Vagina (tissue), 2 donors: ENCODE measurements around the gene RFX8. TPM values are rescaled to one million over a fixed set of nuclear protein-coding genes. Genes with fewer than 3 reads are reported as not detected.

ENCODE experiments used
- DNase-seq, 2 donors: peaks; one replicate each; pipeline ENCODE4 v3.0.0-alpha.2; 2017; ENCODE audit errors: extremely low spot score in 2 of 2
- H3K27ac ChIP-seq: fragments of 200-600 bp; sonication (generic); one replicate; pipeline ENCODE4 v1.5.1; 2019
- H3K27me3 ChIP-seq: fragments of 200-600 bp; sonication (generic); one replicate; pipeline ENCODE4 v1.5.1; 2019
- H3K36me3 ChIP-seq, 2 donors: fragments of 200-600 bp; sonication (generic); one replicate each; pipeline ENCODE4 v1.5.1; 2017 to 2019
- H3K4me1 ChIP-seq: fragments of 200-600 bp; sonication (generic); one replicate; pipeline ENCODE4 v1.5.1; 2019
- H3K4me3 ChIP-seq, 2 donors: fragments of 200-600 bp; sonication (generic); 1 replicate in 1 of 2; 2 replicates in 1 of 2; pipeline ENCODE4 v1.5.1; 2016 to 2019
- H3K9me3 ChIP-seq: fragments of 200-600 bp; sonication (generic); one replicate; pipeline ENCODE4 v1.5.1; 2019
- POLR2A ChIP-seq, 2 donors: fragments of 450-650 bp; IDR thresholded peaks; one replicate each; pipeline ENCODE4 v1.6.1; 2017; ENCODE audit warnings: antibody characterized with exemption in 2 of 2, mild to moderate bottlenecking in 2 of 2, moderate library complexity in 2 of 2
- POLR2AphosphoS5 ChIP-seq, 2 donors: sonication (generic); formaldehyde crosslinking; IDR thresholded peaks; one replicate each; pipeline ENCODE4 v1.9.0; 2017; ENCODE audit warnings: antibody characterized with exemption in 2 of 2, mild to moderate bottlenecking in 2 of 2, low read depth in 1 of 2; ENCODE audit not compliant: insufficient read depth in 1 of 2
- intact Hi-C: fragments of 100-400 bp; cut with DNase I; formaldehyde crosslinking; loops from one replicate; pipeline ENCODE4 v1.15.1; 2023
- total RNA-seq: library from RNA; depleted of rRNA; stranded (reverse); fragments of >200 nt; gene quantifications from one replicate; pipeline ENCODE4 v1.2.3, GENCODE V29; 2016
- TF ChIP-seq, protein P1 (sequence below), 3 experiments: fragments of 450-650 bp in 2 of 3; fragments of 200-600 bp in 1 of 3; sonication (generic) in 1 of 3; IDR thresholded peaks; one replicate each; pipeline ENCODE4 v1.5.1; 2017 to 2019; ENCODE audit warnings: antibody characterized with exemption in 3 of 3, mild to moderate bottlenecking in 2 of 3, moderate library complexity in 2 of 3

The RFX8 gene
- total RNA-seq, 1 donor from 2014 or later, result 1.2 TPM

DNA sequence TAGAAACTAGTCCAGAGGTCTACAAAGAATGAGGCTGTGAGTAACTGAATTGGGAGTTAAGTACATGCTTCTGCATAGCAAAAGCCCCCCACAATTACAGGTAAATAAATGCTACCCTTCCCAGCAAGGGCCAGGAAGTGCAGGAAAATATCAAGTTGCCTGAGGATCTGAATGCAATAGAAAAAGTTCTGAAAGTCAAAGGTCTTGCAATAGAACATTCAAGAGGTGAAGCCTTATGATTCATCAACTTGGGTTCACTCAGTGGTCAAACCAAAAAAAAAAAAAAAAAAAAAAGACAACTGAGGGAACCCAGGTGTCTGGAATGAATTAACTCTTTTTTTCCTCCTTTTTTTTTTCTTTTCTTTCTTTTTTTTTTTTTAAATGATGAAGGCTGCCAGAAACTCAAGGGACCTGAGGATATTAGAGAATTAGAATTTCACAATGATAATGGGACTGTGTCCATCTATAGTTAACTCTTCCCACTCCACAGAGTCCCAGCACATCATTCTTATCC is 42.9 kb upstream of the RFX8 start:
- peaks cover 12% of the 10 kb centered on the region for H3K4me1 ChIP-seq
- H3K27ac ChIP-seq, result no peak overlapping the region
- H3K9me3 ChIP-seq, result no peaks in the 10 kb centered on the region
- H3K36me3 ChIP-seq, result no peaks in the 10 kb centered on the region
- H3K4me3 ChIP-seq, result no peak overlapping the region
- DNase-seq, result no peak
- H3K27me3 ChIP-seq, result no peaks in the 10 kb centered on the region
- intact Hi-C loops, result no loop called here
- TF ChIP-seq POLR2A (IDR thresholded peaks at IDR 0.05) (no peak), POLR2AphosphoS5 (IDR thresholded peaks at IDR 0.05; ENCODE audit: insufficient read depth in 1 of 2, low read depth in 1 of 2) (no peak)
- TF ChIP-seq, protein P1, sequence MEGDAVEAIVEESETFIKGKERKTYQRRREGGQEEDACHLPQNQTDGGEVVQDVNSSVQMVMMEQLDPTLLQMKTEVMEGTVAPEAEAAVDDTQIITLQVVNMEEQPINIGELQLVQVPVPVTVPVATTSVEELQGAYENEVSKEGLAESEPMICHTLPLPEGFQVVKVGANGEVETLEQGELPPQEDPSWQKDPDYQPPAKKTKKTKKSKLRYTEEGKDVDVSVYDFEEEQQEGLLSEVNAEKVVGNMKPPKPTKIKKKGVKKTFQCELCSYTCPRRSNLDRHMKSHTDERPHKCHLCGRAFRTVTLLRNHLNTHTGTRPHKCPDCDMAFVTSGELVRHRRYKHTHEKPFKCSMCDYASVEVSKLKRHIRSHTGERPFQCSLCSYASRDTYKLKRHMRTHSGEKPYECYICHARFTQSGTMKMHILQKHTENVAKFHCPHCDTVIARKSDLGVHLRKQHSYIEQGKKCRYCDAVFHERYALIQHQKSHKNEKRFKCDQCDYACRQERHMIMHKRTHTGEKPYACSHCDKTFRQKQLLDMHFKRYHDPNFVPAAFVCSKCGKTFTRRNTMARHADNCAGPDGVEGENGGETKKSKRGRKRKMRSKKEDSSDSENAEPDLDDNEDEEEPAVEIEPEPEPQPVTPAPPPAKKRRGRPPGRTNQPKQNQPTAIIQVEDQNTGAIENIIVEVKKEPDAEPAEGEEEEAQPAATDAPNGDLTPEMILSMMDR (IDR thresholded peaks at IDR 0.05), result no peak

DNA sequence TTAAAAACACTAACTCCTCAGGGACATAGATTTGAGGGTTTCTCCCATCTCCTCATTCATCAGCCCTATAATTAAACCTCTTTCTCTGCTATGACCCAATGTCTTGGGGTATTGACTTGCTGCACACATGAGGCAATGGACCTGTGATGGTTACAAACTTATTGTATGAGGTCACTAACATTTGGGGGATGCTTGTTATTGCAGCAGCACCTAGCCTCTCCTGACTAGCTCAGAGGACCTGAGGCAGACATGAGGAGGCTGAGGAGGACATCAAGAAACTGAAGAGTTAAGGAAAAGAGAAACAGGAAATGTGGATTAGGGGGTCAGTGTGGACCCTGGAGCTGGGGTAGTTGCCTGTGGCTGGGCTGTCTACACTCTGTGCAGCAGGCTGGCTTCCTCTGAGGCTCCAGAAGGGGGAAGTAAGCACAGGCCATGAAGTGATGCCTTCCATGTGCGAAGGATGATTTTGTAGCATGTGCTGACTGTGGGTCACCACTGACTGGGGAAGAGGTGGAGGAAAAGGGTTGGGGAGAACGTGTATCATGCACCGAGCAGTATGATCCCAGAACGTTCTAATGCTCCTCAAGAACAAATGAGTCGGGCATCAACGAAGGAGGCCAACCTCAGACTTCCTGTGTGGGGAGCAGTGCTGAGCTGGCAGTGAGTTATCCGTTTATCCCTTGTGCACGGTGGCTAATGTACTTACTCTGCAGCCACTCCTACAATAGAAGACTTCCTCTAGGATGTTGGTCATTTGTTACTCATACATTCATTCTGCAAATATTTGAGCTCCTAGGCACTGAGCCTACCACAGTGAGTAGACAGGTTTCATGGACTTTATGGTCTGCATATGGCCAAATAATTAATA is 42.1 kb upstream of the RFX8 start:
- Histone ChIP-seq H3K4me3 (no peak overlapping the region), H3K36me3 (no peaks in the 10 kb centered on the region), H3K27me3 (no peaks in the 10 kb centered on the region), H3K27ac (no peak overlapping the region), H3K9me3 (no peaks in the 10 kb centered on the region), H3K4me1 (peaks cover 12% of the 10 kb centered on the region)
- no peak for DNase-seq
- intact Hi-C loops, result no loop called here
- no peak for TF ChIP-seq POLR2A (IDR thresholded peaks at IDR 0.05)
- TF ChIP-seq, protein P1 (IDR thresholded peaks at IDR 0.05), result no peak
- no peak for TF ChIP-seq POLR2AphosphoS5 (IDR thresholded peaks at IDR 0.05; ENCODE audit: insufficient read depth in 1 of 2, low read depth in 1 of 2)

- intact Hi-C loops, result no loop called here
- Histone ChIP-seq H3K27ac (no peak overlapping the region), H3K4me1 (peaks cover 12% of the 10 kb centered on the region), H3K9me3 (no peaks in the 10 kb centered on the region), H3K27me3 (no peaks in the 10 kb centered on the region), H3K36me3 (no peaks in the 10 kb centered on the region), H3K4me3 (no peak overlapping the region)
- no peak for DNase-seq
- TF ChIP-seq POLR2A (IDR thresholded peaks at IDR 0.05), result no peak
- no peak for TF ChIP-seq POLR2AphosphoS5 (IDR thresholded peaks at IDR 0.05; ENCODE audit: insufficient read depth in 1 of 2, low read depth in 1 of 2)
- TF ChIP-seq, protein P1 (IDR thresholded peaks at IDR 0.05), result no peak
Measured at GRCh38 chr2:101516349-101516748, 41.4 kb upstream of the RFX8 start.

- Histone ChIP-seq H3K4me1 (peaks cover 12% of the 10 kb centered on the region), H3K9me3 (no peaks in the 10 kb centered on the region), H3K36me3 (no peaks in the 10 kb centered on the region), H3K27ac (no peak overlapping the region), H3K27me3 (no peaks in the 10 kb centered on the region), H3K4me3 (no peak overlapping the region)
- no peak for TF ChIP-seq POLR2A (IDR thresholded peaks at IDR 0.05)
- DNase-seq, result no peak
- intact Hi-C loops, result no loop called here
Measured at GRCh38 chr2:101515477-101515876, 40.6 kb upstream of the RFX8 start.

GRCh38 chr2:101512993-101513392 is 38.1 kb upstream of the RFX8 start:
- TF ChIP-seq POLR2AphosphoS5 (IDR thresholded peaks at IDR 0.05; ENCODE audit: insufficient read depth in 1 of 2, low read depth in 1 of 2) (no peak), POLR2A (IDR thresholded peaks at IDR 0.05) (no peak)
- TF ChIP-seq, protein P1 (IDR thresholded peaks at IDR 0.05), result no peak
- DNase-seq, result no peak
- intact Hi-C loops, result no loop called here
- no peak overlapping the region for H3K27ac ChIP-seq
- no peaks in the 10 kb centered on the region for H3K36me3 ChIP-seq
- no peaks in the 10 kb centered on the region for H3K9me3 ChIP-seq
- H3K4me3 ChIP-seq, result no peak overlapping the region
- no peaks in the 10 kb centered on the region for H3K27me3 ChIP-seq
- no peaks in the 10 kb centered on the region for H3K4me1 ChIP-seq
